Colonic mucosa (tissue), 4 donors: ENCODE results near the gene HDGFL2. TPM values are rescaled to one million over a fixed set of nuclear protein-coding genes. Genes with fewer than 3 reads are reported as not detected.
"Not testable (repeated sequence)": the region's sequence is repeated elsewhere in the genome, so short reads cannot be mapped to it uniquely, and the experiment has no call there.

ENCODE experiments used
- DNase-seq: peaks from one replicate; pipeline ENCODE4 v3.0.0-alpha.2; 2020
- H3K27ac ChIP-seq: fragments of 200-600 bp; one replicate; pipeline ENCODE4 v1.8.0; 2021
- H3K27me3 ChIP-seq: fragments of 200-600 bp; one replicate; pipeline ENCODE4 v1.8.0; 2021
- H3K36me3 ChIP-seq: fragments of 200-600 bp; one replicate; pipeline ENCODE4 v1.8.0; 2021
- H3K4me1 ChIP-seq: fragments of 200-600 bp; one replicate; pipeline ENCODE4 v1.8.0; 2021; ENCODE audit warnings: mild to moderate bottlenecking
- H3K4me3 ChIP-seq: fragments of 200-600 bp; one replicate; pipeline ENCODE4 v1.8.0; 2021
- H3K9ac ChIP-seq, 2 donors: one replicate each; pipeline ENCODE4 v1.7.0; 2013; ENCODE audit warnings: control low read depth in 2 of 2, low read depth in 2 of 2, low read length in 2 of 2
- H3K9me3 ChIP-seq: fragments of 200-600 bp; one replicate; pipeline ENCODE4 v1.8.0; 2021
- CTCF ChIP-seq: fragments of 200-600 bp; IDR thresholded peaks from one replicate; pipeline ENCODE4 v1.8.0; 2022; ENCODE audit warnings: antibody characterized with exemption, mild to moderate bottlenecking
- intact Hi-C: fragments of 100-400 bp; cut with DNase I; formaldehyde crosslinking; loops from one replicate; pipeline ENCODE4 v1.14.1; 2022
- total RNA-seq, 2 donors: library from RNA; stranded (reverse); fragmentation: NEBNext Ultra II Directional in 1 of 2; extraction: Animal tissue kit (Norgen Biotek cat#: 25700) in 1 of 2; gene quantifications; one replicate each; pipeline ENCODE4 v1.2.1, GENCODE V29; 2021
- donor health status: healthy.
- donor health status: DM: no; HTN: no; CAD: no.
- donor health status: DM: no; HTN: no; CAD: no.

Gene HDGFL2
- total RNA-seq, 2 donors from 2014 or later, result 32.7 to 55.0 TPM

DNA sequence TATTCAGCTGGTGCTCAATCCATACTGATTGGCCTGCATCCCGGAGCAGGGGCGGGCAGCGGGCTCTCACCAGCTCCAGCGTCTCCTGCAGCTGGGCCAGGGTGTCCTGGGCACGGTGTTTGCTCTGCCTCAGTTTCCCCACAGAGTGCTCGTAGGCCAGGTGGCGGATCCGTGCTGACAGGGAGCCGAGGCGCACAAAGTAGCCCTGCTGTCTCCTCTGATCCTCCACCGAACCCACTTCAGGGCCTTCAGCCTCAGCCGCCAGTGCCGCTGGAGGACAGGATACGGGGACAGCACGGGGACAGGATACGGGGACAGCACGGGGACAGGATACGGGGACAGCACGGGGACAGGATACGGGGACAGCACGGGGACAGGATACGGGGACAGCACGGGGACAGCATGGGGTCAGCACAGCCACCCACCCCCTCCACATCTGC is 53.5 kb downstream of the HDGFL2 start:
- Histone ChIP-seq H3K27ac (no peak overlapping the region), H3K9me3 (no peaks in the 10 kb centered on the region), H3K4me3 (no peak overlapping the region), H3K36me3 (no peaks in the 10 kb centered on the region), H3K4me1 (no peaks in the 10 kb centered on the region), H3K9ac (no peak overlapping the region), H3K27me3 (no peaks in the 10 kb centered on the region)
- TF ChIP-seq CTCF, result no peak
- no peak for DNase-seq
- intact Hi-C loops, result no loop called here

DNA sequence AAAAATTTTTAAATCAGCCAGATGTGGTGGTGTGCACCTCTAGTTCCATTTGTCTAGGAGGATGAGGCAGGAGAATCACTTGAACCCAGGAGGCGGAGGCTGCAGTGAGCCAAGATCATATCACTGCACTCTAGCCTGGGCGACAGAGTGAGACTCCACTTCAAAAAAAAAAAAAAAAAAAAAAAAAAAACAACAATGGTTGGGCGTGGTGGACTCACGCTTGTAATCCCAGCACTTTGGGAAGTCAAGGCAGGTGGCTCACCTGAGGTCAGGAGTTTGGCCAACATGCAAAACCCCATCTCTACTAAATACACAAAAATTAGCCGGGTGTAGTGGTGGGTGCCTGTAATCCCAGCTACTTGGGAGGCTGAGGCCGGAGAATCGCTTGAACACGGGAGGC is 55.3 kb downstream of the HDGFL2 start:
- H3K9ac ChIP-seq, H3K4me3 ChIP-seq, H3K27me3 ChIP-seq, H3K9me3 ChIP-seq, H3K36me3 ChIP-seq, H3K4me1 ChIP-seq, intact Hi-C loops, DNase-seq, H3K27ac ChIP-seq: not testable (repeated sequence)

DNA sequence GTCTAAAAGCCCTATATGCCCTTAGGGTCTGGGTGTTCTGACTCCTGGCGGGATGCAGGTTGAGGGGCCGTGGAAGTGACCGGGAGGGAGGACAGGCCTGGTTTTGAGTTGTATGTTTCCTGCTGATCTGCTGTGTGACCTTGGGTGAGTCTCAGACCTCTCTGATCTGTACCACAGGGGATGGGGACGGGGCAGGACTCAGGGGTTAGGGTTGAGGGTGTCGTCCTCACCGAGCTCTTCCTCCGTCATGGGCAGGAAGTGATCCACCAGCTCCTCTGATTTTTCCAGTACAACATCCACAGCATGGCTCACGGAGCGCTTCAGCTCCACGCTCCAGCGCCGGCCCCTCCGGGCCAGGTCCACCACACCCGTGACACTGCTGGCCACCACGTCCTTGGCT is 56.7 kb downstream of the HDGFL2 start:
- H3K4me3 ChIP-seq, result no peak overlapping the region
- no peaks in the 10 kb centered on the region for H3K36me3 ChIP-seq
- H3K9me3 ChIP-seq, result no peaks in the 10 kb centered on the region
- H3K27me3 ChIP-seq, result no peaks in the 10 kb centered on the region
- no peak for TF ChIP-seq CTCF
- no peak overlapping the region for H3K9ac ChIP-seq
- intact Hi-C loops, result no loop called here
- no peak overlapping the region for H3K27ac ChIP-seq
- DNase-seq, result no peak
- no peaks in the 10 kb centered on the region for H3K4me1 ChIP-seq

GRCh38 chr19:4529924-4530522 is 57.9 kb downstream of the HDGFL2 start:
- Histone ChIP-seq H3K27ac (no peak overlapping the region), H3K36me3 (no peaks in the 10 kb centered on the region), H3K9ac (no peak overlapping the region), H3K27me3 (no peaks in the 10 kb centered on the region), H3K4me1 (no peaks in the 10 kb centered on the region), H3K9me3 (no peaks in the 10 kb centered on the region), H3K4me3 (no peak overlapping the region)
- DNase-seq, result no peak
- intact Hi-C loops, result no loop called here
- no peak for TF ChIP-seq CTCF

DNA sequence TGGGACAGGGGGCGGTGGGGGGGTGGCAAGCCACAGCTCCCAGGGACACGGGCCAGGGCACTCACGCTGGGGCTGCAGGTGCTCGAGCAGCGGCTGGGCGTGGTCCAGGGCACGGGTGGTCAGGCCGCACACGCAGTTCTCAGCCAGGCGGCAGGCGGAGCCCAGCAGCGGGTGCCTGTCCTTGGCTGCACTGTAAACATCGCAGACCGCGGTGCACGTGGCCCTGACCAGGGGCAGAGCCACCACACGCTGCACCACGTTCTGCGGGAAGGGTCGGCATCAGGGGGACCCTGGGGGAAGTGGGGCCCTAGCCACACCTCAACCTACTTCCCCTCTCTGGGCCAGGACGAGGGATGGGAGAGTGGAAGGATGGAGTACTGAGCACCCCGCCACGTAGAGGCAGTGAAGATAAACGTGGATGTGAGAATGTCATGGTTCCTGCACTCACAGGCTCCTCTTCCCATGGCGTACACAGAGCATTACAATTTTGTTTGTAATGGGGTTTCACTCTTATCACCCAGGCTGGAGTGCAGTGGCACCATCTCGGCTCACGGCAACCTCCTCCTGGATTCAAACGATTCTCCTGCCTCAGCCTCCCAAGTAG is 59.6 kb downstream of the HDGFL2 start:
- no peak for DNase-seq
- no peaks in the 10 kb centered on the region for H3K36me3 ChIP-seq
- no peaks in the 10 kb centered on the region for H3K27me3 ChIP-seq
- no peak overlapping the region for H3K27ac ChIP-seq
- no peak overlapping the region for H3K4me3 ChIP-seq
- no peaks in the 10 kb centered on the region for H3K4me1 ChIP-seq
- H3K9ac ChIP-seq, result no peak overlapping the region
- intact Hi-C loops, result no loop called here
- no peaks in the 10 kb centered on the region for H3K9me3 ChIP-seq
- TF ChIP-seq CTCF, result no peak

GRCh38 chr19:4533334-4533733 is 61.2 kb downstream of the HDGFL2 start:
- Histone ChIP-seq H3K27me3 (no peaks in the 10 kb centered on the region), H3K36me3 (no peaks in the 10 kb centered on the region), H3K4me1 (no peaks in the 10 kb centered on the region), H3K9ac (no peak overlapping the region), H3K9me3 (no peaks in the 10 kb centered on the region), H3K4me3 (no peak overlapping the region), H3K27ac (no peak overlapping the region)
- DNase-seq, result no peak
- intact Hi-C loops, result no loop called here
- TF ChIP-seq CTCF, result no peak
